BLaER1 treated with 17β-estradiol and CSF1 and Interleukin-3, amounts not matched to agents 10 nM and 100 nM (cell line): Measurements from ENCODE around the gene ATP1A1.

Experiments
- H3K27ac ChIP-seq, 11 experiments: shearing (Covaris generic); formaldehyde crosslinking; 2 replicates each; pipeline ENCODE4 v1.8.1; 2022
- H3K27me3 ChIP-seq, 11 experiments: shearing (Covaris generic); formaldehyde crosslinking; 2 replicates each; pipeline ENCODE4 v1.8.1; 2022
- H3K36me3 ChIP-seq, 11 experiments: shearing (Covaris generic); formaldehyde crosslinking; 2 replicates each; pipeline ENCODE4 v1.8.1; 2022
- H3K4me1 ChIP-seq, 10 experiments: shearing (Covaris generic); formaldehyde crosslinking; 2 replicates each; pipeline ENCODE4 v1.8.1; 2022
- H3K4me2 ChIP-seq, 11 experiments: shearing (Covaris generic); formaldehyde crosslinking; 2 replicates each; pipeline ENCODE4 v1.8.1; 2022
- H3K4me3 ChIP-seq, 10 experiments: shearing (Covaris generic); formaldehyde crosslinking; 2 replicates each; pipeline ENCODE4 v1.8.1; 2022
- H3K9ac ChIP-seq, 11 experiments: shearing (Covaris generic); formaldehyde crosslinking; 2 replicates each; pipeline ENCODE4 v1.8.1; 2022
- H3K9me3 ChIP-seq, 11 experiments: shearing (Covaris generic); formaldehyde crosslinking; replicated peaks in 1 of 11; 2 replicates each; pipeline ENCODE4 v1.8.1; 2022
- H4K20me1 ChIP-seq, 11 experiments: shearing (Covaris generic); formaldehyde crosslinking; 2 replicates each; pipeline ENCODE4 v1.8.1; 2022
- Cebpa-rat ChIP-seq, 11 experiments: shearing (Covaris generic); IDR thresholded peaks; 2 replicates each; pipeline ENCODE4 v1.8.1; 2022

ATP1A1 gene

GRCh38 chr1:116365353-116365780, 7.7 kb upstream of the ATP1A1 start:
- no peaks in the 10 kb centered on the region for H3K9me3 ChIP-seq
- H3K4me3 ChIP-seq, result no peak overlapping the region
- H3K27ac ChIP-seq, result no peak overlapping the region
- H3K4me2 ChIP-seq, result no peak overlapping the region
- H3K27me3 ChIP-seq, result no peaks in the 10 kb centered on the region
- no peak overlapping the region for H3K9ac ChIP-seq
- no peaks in the 10 kb centered on the region for H4K20me1 ChIP-seq
- peaks cover 8 to 17% (median 12%) of the 10 kb centered on the region in 10 experiments; a peak in 17 of 20 replicates for H3K4me1 ChIP-seq
- no peak for TF ChIP-seq Cebpa-rat (IDR thresholded peaks at IDR 0.05)
- no peaks in the 10 kb centered on the region for H3K36me3 ChIP-seq

DNA sequence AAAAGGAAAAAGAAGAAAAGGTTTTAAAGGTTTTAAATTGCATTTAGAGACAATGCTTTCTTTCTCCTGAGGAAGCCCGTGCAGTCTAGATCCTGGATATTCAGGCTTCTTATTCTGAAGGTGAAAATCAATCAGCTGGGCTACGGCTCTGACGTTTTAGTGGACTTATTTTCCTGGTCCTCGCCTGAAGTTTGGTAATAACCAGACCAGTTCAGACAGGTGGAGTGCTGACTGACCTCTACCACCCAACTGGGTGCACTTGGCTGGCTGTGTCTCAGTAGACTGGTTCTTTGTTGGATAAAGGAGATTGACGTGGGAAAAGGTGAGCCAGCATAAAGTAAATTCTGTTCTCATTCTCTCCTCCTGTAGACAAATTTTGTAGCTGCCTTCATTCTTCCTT, 7.2 kb upstream of the ATP1A1 start:
- Histone ChIP-seq H3K27ac (no peak overlapping the region), H3K9ac (no peak overlapping the region), H3K4me3 (no peak overlapping the region), H3K4me2 (no peak overlapping the region), H3K36me3 (no peaks in the 10 kb centered on the region), H3K27me3 (no peaks in the 10 kb centered on the region), H3K9me3 (no peaks in the 10 kb centered on the region), H3K4me1 (peaks cover 8 to 17% (median 12%) of the 10 kb centered on the region in 10 experiments; a peak in 17 of 20 replicates), H4K20me1 (no peaks in the 10 kb centered on the region)
- TF ChIP-seq Cebpa-rat (IDR thresholded peaks at IDR 0.05), result no peak

DNA sequence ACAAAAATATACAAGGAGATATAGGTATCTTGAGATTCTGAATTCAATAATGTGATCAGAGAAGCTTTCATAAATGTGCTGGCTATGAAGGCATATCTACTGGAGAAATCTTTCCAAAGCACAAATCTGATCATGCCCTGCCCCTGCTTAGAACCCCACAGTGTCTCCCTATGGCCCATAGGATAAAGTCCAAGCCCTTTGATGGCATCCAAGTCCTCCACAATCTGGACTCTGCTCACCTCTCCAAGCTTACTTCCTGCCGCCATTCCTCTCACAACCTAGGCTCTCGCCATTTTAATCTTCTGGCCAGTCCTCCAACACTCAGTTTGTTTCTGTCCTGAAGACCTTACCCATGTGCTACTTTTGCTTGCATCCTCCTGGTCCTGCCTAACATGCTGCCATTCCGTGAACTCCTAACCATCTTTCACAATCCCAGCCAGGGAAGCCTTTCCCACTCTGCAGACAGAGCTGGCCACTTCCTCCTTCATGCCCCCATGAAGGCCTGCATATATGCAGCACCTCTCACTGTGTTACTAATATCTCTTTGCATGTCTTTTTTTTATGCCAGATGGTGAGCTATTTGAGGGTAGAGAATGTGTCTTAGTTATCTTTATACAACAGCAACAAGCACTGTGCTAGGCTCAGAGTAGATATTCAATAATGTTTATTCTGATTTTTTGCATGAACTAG, 5.6 kb upstream of the ATP1A1 start:
- Histone ChIP-seq H4K20me1 (no peaks in the 10 kb centered on the region), H3K36me3 (no peaks in the 10 kb centered on the region), H3K4me2 (peak overlapping the region; percentile 14 to 64 (median 43); a peak in 20 of 22 replicates), H3K27me3 (0 out of 22 replicates have a peak, but pooled peaks cover 0 to 3% (median 0%) of the 10 kb centered on the region in 11 experiments), H3K4me3 (no peak overlapping the region), H3K27ac (no peak overlapping the region), H3K9ac (no peak overlapping the region), H3K9me3 (no peaks in the 10 kb centered on the region), H3K4me1 (peaks cover 18 to 25% (median 22%) of the 10 kb centered on the region in 10 experiments)
- TF ChIP-seq Cebpa-rat (IDR thresholded peaks at IDR 0.05), result no peak

- Histone ChIP-seq H3K4me3 (no peak overlapping the region), H3K36me3 (no peaks in the 10 kb centered on the region), H3K27ac (no peak overlapping the region), H3K4me1 (peaks cover 21 to 28% (median 25%) of the 10 kb centered on the region in 10 experiments), H3K9me3 (no peaks in the 10 kb centered on the region), H3K4me2 (peak overlapping the region in 10 of 11 experiments; percentile 14 to 64 (median 44); a peak in 17 of 22 replicates), H3K9ac (no peak overlapping the region), H3K27me3 (0 out of 22 replicates have a peak, but pooled peaks cover 0 to 6% (median 0%) of the 10 kb centered on the region in 11 experiments), H4K20me1 (no peaks in the 10 kb centered on the region)
- TF ChIP-seq Cebpa-rat (IDR thresholded peaks at IDR 0.05), result no peak
Measured at GRCh38 chr1:116368241-116368640, 4.8 kb upstream of the ATP1A1 start.

DNA sequence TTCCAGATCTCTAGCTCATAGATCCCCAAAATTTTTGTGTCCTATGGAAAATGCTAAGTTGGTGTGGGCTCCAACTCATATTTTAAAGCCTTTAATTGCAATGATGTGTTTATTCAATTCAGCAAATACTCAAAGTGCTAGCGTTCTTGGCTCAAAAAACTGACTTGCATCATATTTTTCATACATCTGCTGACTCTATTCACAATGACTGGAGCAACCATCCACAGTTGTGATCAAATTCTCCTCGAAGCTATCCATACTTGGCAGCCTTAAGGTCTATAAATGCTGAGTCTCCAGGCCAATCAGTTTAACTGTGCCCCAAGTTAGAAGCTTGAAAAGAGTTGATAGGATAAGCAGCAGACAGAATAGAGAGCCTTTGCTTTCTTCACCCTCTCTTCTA, 2.9 kb upstream of the ATP1A1 start:
- TF ChIP-seq Cebpa-rat (IDR thresholded peaks at IDR 0.05), result no peak
- Histone ChIP-seq H3K9me3 (no peaks in the 10 kb centered on the region), H4K20me1 (peaks cover 0 to 16% (median 14%) of the 10 kb centered on the region in 11 experiments; a peak in 19 of 22 replicates), H3K4me3 (no peak overlapping the region), H3K27ac (no peak overlapping the region), H3K9ac (no peak overlapping the region), H3K27me3 (0 out of 22 replicates have a peak, but pooled peaks cover 0 to 6% (median 0%) of the 10 kb centered on the region in 11 experiments), H3K4me2 (no peak overlapping the region), H3K36me3 (no peaks in the 10 kb centered on the region), H3K4me1 (peaks cover 31 to 37% (median 35%) of the 10 kb centered on the region in 10 experiments)

DNA sequence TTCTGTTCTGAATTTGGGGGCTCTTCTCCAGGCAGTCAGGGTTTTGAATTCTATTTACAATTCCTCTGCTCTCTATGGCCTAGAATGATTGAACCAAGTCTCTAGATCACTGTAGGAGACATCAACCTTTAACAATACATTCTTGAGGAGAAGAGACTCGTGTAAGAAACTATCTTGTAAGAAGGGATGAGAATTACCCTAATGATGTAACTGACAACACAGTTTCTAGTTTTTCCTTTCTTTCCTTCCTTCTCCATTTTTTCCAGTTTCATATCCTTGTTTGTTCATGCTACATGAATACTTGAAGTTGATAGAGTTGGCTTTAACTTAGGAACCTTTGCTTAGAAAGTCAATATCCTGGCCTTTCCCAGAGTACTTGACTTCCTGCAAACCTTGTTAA, 1.3 kb upstream of the ATP1A1 start:
- Histone ChIP-seq H3K4me3 (peak overlapping the region in 3 of 10 experiments; percentile 71 to 78 (median 77); a peak in 4 of 20 replicates), H3K27ac (no peak overlapping the region), H3K4me1 (peaks cover 47 to 53% (median 50%) of the 10 kb centered on the region in 10 experiments), H4K20me1 (peaks cover 15 to 31% (median 30%) of the 10 kb centered on the region in 11 experiments; a peak in 21 of 22 replicates), H3K36me3 (0 out of 22 replicates have a peak, but pooled peaks cover 0 to under 1% (median 0%) of the 10 kb centered on the region in 11 experiments), H3K4me2 (peak overlapping the region; percentile 87 to 97 (median 92)), H3K9me3 (no peaks in the 10 kb centered on the region), H3K9ac (peak overlapping the region in 1 of 11 experiments; percentile 91; a peak in 1 of 22 replicates), H3K27me3 (0 out of 22 replicates have a peak, but pooled peaks cover 0 to 6% (median 0%) of the 10 kb centered on the region in 11 experiments)
- TF ChIP-seq Cebpa-rat (IDR thresholded peaks at IDR 0.05), result no peak

GRCh38 chr1:116372191-116372590, 853 bp upstream of the ATP1A1 start:
- Histone ChIP-seq H3K9ac (peak overlapping the region; percentile 89 to 98 (median 92); a peak in 20 of 22 replicates), H3K4me1 (peaks cover 51 to 58% (median 55%) of the 10 kb centered on the region in 10 experiments), H4K20me1 (peaks cover 19 to 36% (median 34%) of the 10 kb centered on the region in 11 experiments; a peak in 21 of 22 replicates), H3K4me2 (peak overlapping the region; percentile 87 to 97 (median 92)), H3K4me3 (peak overlapping the region; percentile 71 to 90 (median 83)), H3K9me3 (no peaks in the 10 kb centered on the region), H3K27me3 (0 out of 22 replicates have a peak, but pooled peaks cover 0 to 6% (median 0%) of the 10 kb centered on the region in 11 experiments), H3K36me3 (peaks cover 0 to 5% (median 0%) of the 10 kb centered on the region in 11 experiments; a peak in 1 of 22 replicates), H3K27ac (peak overlapping the region in 4 of 11 experiments; percentile 88 to 97 (median 89); a peak in 6 of 22 replicates)
- no peak for TF ChIP-seq Cebpa-rat (IDR thresholded peaks at IDR 0.05)

- Histone ChIP-seq H3K27me3 (0 out of 22 replicates have a peak, but pooled peaks cover 0 to 6% (median 0%) of the 10 kb centered on the region in 11 experiments), H3K9ac (peak overlapping the region; percentile 89 to 98 (median 92)), H3K4me1 (peaks cover 47 to 58% (median 57%) of the 10 kb centered on the region in 10 experiments), H3K4me3 (peak overlapping the region; percentile 71 to 90 (median 83)), H3K36me3 (peaks cover 0 to 17% (median 0%) of the 10 kb centered on the region in 11 experiments; a peak in 4 of 22 replicates), H3K4me2 (peak overlapping the region; percentile 87 to 99 (median 95)), H3K27ac (peak overlapping the region; percentile 80 to 97 (median 92)), H3K9me3 (no peaks in the 10 kb centered on the region), H4K20me1 (peaks cover 32 to 51% (median 49%) of the 10 kb centered on the region in 11 experiments; a peak in 21 of 22 replicates)
- no peak for TF ChIP-seq Cebpa-rat (IDR thresholded peaks at IDR 0.05)
Measured at GRCh38 chr1:116373431-116374352, 648 bp downstream of the ATP1A1 start.
